ENCODE measurements around the gene CCDC40.

The CCDC40 gene

DNA sequence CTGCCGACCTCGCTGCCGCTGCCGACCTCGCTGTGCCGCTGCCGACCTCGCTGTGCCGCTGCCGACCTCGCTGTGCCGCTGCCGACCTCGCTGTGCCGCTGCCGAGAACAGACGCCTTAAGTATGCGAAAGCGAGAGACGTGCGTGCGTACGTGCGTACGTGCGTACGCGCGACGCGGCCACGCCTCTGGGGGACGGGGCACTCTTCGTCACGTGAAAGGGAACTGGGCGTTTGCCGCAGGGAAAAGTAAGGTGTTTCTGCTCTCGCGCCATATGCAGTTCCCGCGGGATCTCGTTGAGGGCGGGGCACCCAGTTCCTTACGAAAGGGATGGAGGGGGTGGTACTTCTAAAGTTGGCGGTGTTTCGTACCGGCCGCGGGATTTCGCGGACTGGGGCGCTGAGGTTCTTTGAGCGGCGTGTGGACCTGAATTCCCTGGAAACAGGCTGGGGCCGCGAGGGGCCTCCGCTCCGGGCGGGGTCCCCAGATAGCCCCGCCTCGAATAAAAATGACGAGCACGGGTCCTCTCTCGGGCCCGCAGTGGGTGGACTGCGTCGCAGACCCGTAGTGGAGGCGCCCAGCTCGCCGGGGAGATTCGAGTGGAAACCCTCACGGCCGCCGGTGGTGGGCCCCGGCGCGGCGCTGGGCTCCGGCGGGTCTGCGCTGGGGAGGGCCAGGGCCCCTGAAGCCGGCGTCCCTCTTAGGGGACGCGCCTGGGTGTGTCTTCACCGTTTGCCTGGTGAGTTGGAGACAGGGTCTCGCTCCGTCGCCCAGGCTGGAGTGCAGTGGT lies 110.8 kb downstream of the CCDC40 start, which contains the start of gene EIF4A3:
EIF4A3 (minus strand) TSS at position 94 of the 788 bp plus-strand sequence. CDS start 167 bp downstream, outside the sequence.
- H3K4me1 ChIP-seq (ENCODE audit: low read depth, poor library complexity, severe bottlenecking): peaks cover 17% of the 10 kb centered on the region
- peak within 1 kb of the TSS; percentile 80 for H3K9ac ChIP-seq
- peaks cover 13% of the 10 kb centered on the region for H4K20me1 ChIP-seq (ENCODE audit: insufficient read depth)
- peak within 1 kb of the TSS; percentile 67 for H3K27ac ChIP-seq
- H3K4me2 ChIP-seq: peak within 1 kb of the TSS; percentile 98
- H3K27me3 ChIP-seq (ENCODE audit: insufficient read depth, low read depth): no peaks in the 10 kb centered on the region
- TF ChIP-seq, protein P1, sequence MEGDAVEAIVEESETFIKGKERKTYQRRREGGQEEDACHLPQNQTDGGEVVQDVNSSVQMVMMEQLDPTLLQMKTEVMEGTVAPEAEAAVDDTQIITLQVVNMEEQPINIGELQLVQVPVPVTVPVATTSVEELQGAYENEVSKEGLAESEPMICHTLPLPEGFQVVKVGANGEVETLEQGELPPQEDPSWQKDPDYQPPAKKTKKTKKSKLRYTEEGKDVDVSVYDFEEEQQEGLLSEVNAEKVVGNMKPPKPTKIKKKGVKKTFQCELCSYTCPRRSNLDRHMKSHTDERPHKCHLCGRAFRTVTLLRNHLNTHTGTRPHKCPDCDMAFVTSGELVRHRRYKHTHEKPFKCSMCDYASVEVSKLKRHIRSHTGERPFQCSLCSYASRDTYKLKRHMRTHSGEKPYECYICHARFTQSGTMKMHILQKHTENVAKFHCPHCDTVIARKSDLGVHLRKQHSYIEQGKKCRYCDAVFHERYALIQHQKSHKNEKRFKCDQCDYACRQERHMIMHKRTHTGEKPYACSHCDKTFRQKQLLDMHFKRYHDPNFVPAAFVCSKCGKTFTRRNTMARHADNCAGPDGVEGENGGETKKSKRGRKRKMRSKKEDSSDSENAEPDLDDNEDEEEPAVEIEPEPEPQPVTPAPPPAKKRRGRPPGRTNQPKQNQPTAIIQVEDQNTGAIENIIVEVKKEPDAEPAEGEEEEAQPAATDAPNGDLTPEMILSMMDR (conservative IDR thresholded peaks at IDR 0.05; ENCODE audit: low read depth, low read length): no peak
- peaks cover 58% of the 10 kb centered on the region for H3K79me2 ChIP-seq (ENCODE audit: insufficient read depth, low read depth)
- H3K4me3 ChIP-seq (IDR thresholded peaks at IDR 0.05; ENCODE audit: insufficient read depth, low read depth, low read length): peak within 1 kb of the TSS; percentile 39
- peak within 1 kb of the TSS; percentile 80 for H2AFZ ChIP-seq (ENCODE audit: low read depth)
- H3K36me3 ChIP-seq (ENCODE audit: insufficient read depth): peaks cover 16% of the 10 kb centered on the region; the same call in 1 of the 2 replicates
